GM21447 (cell line): ENCODE results near the gene NDUFS6.

ENCODE experiments used
- ATAC-seq: cut with Tn5 transposase; IDR thresholded peaks from one replicate; pipeline ENCODE4 v1.9.1; 2021; ENCODE audit not compliant: unreplicated experiment

The NDUFS6 gene

GRCh38 chr5:1801222-1801966 lies at the start of gene NDUFS6:
Gene NDUFS6, plus strand, starts transcription at chr5:1801407. Its CDS starts 11 bp downstream, at chr5:1801418.
- ATAC-seq: peak; percentile 59

- ATAC-seq: no peak
Observed at GRCh38 chr5:1751864-1752822, 49.1 kb upstream of the NDUFS6 start.

GRCh38 chr5:1752881-1753280 lies 48.3 kb upstream of the NDUFS6 start:
- ATAC-seq: no peak

- no peak for ATAC-seq
Observed at GRCh38 chr5:1753490-1753889, 47.7 kb upstream of the NDUFS6 start.

- no peak for ATAC-seq
Observed at GRCh38 chr5:1754531-1755220, 46.5 kb upstream of the NDUFS6 start.

- ATAC-seq: no peak
Observed at GRCh38 chr5:1755321-1755949, 45.8 kb upstream of the NDUFS6 start.

GRCh38 chr5:1756481-1756880 lies 44.7 kb upstream of the NDUFS6 start:
- no peak for ATAC-seq

GRCh38 chr5:1757511-1757910 lies 43.7 kb upstream of the NDUFS6 start:
- no peak for ATAC-seq

GRCh38 chr5:1758574-1758973 lies 42.6 kb upstream of the NDUFS6 start:
- no peak for ATAC-seq

GRCh38 chr5:1759378-1759970 lies 41.7 kb upstream of the NDUFS6 start:
- no peak for ATAC-seq

GRCh38 chr5:1760231-1760630 lies 41.0 kb upstream of the NDUFS6 start:
- ATAC-seq: no peak

GRCh38 chr5:1760656-1761452 lies 40.4 kb upstream of the NDUFS6 start:
- no peak for ATAC-seq

- no peak for ATAC-seq
Observed at GRCh38 chr5:1761453-1761755, 39.8 kb upstream of the NDUFS6 start.

- no peak for ATAC-seq
Observed at GRCh38 chr5:1762121-1762882, 38.9 kb upstream of the NDUFS6 start.

- no peak for ATAC-seq
Observed at GRCh38 chr5:1762883-1763547, 38.2 kb upstream of the NDUFS6 start.

GRCh38 chr5:1763548-1763911 lies 37.7 kb upstream of the NDUFS6 start:
- no peak for ATAC-seq

- no peak for ATAC-seq
Observed at GRCh38 chr5:1763960-1764605, 37.1 kb upstream of the NDUFS6 start.

GRCh38 chr5:1764606-1764960 lies 36.6 kb upstream of the NDUFS6 start:
- no peak for ATAC-seq
